Measurements from ENCODE around the gene RALGPS2.
"Not testable (repeated sequence)": the region's sequence is repeated elsewhere in the genome, so short reads cannot be mapped to it uniquely, and the experiment has no call there.

Gene RALGPS2

GRCh38 chr1:178949866-178950265 is 224.8 kb downstream of the RALGPS2 start:
- DNase-seq (ENCODE audit: low read depth, low spot score) = not testable (repeated sequence)

GRCh38 chr1:178951600-178951999 is 226.6 kb downstream of the RALGPS2 start:
- DNase-seq (ENCODE audit: low read depth, low spot score) = no peak
- H3K4me3 ChIP-seq (ENCODE audit: low read length) = no peak overlapping the region

More at GRCh38 chr1:178949866-178950265, 224.8 kb downstream of the RALGPS2 start:
- not testable (repeated sequence) for H3K4me3 ChIP-seq (ENCODE audit: low read length)

DNA sequence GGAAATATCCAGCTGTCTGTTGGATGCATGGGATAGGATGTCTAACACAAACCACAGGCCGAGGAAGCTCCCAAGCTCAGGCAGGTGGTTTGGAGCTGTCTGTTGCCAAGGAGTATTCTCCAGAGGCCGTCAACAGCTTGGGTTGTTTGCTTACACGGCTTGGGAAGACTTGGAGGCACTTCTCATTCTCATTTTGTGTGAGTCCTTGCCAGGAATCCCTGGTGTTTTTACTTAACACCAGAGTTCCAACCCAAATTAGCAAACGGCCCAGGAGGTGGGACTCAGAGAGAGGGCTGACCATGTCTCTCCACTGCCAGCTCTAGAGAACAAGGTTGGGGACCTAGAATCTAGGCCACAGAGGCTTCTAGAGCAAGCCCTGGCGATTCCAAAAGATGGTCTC is 228.0 kb downstream of the RALGPS2 start:
- no peak for DNase-seq (ENCODE audit: low read depth, low spot score)
- no peak overlapping the region for H3K4me3 ChIP-seq (ENCODE audit: low read length)

GRCh38 chr1:178953538-178954324 is 228.7 kb downstream of the RALGPS2 start:
- H3K4me3 ChIP-seq (ENCODE audit: low read length) = no peak overlapping the region
- no peak for DNase-seq (ENCODE audit: low read depth, low spot score)

DNA sequence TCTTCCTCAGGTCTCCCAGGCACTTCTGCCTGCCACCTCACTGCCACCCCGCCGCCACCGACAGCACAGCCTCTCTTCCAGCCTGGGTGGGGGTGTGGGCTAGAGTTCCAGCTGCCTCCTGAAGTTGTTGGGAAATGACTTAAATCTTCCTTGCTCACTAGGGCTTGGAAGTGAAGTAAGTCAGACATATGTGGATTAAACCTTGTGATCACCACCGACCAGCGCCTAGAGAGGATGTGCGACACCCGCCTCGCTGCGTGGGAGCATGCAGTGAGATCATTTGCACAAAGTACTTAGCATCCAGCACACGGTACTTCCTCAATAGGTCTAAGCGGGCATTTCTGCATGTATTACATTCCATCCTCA is 229.3 kb downstream of the RALGPS2 start:
- DNase-seq (ENCODE audit: low read depth, low spot score) = no peak
- no peak overlapping the region for H3K4me3 ChIP-seq (ENCODE audit: low read length)

- DNase-seq (ENCODE audit: low read depth, low spot score) = no peak
- H3K4me3 ChIP-seq (ENCODE audit: low read length) = no peak overlapping the region
These were observed 229.9 kb downstream of the RALGPS2 start for GRCh38 chr1:178954937-178955336.

DNA sequence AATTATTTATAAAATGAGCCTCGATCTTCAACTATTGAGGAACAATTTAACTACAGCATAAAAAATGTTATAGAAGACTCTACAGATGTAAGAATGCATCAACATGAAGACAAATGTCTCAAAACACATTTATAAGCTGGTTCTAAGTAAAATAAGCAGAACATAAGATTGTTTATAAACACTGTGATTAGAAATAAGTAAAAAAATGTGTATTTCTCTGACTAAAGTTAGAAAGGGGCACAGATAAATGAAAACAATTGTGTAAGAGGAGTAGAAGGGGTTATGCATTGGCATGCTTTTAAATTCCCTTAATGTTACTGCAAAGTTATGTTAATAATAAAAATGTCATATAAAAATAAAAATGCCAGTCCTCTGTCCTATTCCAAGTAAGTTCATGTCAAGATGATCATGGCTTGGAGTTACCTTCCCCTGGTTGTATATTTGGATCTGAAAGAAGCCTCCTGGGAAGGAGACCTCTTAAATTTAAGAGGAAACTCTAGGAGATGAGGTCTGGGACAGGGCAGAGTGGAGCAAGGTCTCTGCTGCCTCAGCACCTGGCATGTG is 230.4 kb downstream of the RALGPS2 start:
- no peak overlapping the region for H3K4me3 ChIP-seq (ENCODE audit: low read length)
- DNase-seq (ENCODE audit: low read depth, low spot score) = no peak

DNA sequence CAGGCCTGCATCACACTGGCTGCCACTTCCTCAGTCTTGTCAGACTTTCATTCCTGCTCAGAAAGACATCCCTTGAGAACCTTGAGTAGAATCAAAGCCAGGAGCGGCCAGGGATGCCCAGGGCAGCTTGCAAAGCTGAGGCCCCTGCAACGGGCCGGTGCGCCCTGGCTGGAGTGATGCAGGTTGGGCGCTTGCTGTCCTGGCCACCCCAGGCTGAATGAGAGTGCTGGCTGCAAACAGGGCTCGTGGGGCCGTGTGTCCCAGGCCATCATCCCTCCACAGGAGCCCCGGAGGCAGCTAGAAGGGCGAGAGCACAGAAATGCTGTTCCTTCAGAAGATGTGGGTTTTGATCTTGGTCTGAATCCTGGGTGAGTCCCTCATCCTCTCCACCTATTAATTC is 233.4 kb downstream of the RALGPS2 start:
- no peak for DNase-seq (ENCODE audit: low read depth, low spot score)
- H3K4me3 ChIP-seq (ENCODE audit: low read length) = no peak overlapping the region

- DNase-seq (ENCODE audit: low read depth, low spot score) = no peak
- no peak overlapping the region for H3K4me3 ChIP-seq (ENCODE audit: low read length)
These were observed 234.8 kb downstream of the RALGPS2 start for GRCh38 chr1:178959543-178960460.

GRCh38 chr1:178960482-178961240 is 235.6 kb downstream of the RALGPS2 start:
- H3K4me3 ChIP-seq (ENCODE audit: low read length) = no peak overlapping the region
- DNase-seq (ENCODE audit: low read depth, low spot score) = no peak

DNA sequence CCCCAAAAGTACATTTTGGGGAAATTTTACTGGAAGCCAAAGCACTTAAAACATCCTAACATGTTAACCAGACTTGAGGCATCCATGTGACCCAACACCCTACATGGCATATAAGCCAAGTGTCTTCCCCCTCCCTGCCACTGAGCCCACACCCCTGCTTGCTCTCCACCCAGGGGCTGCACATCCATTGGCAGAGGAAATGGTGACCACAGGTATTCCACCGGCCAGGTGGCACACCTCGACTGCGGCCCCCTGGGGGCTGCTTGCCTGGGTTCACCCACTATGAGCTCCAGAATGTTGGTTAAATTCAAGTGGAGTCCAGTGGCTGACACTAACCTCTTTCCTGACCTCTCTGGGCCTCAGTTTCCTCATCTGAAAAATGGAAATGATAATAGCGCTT is 236.3 kb downstream of the RALGPS2 start:
- no peak for DNase-seq (ENCODE audit: low read depth, low spot score)
- H3K4me3 ChIP-seq (ENCODE audit: low read length) = no peak overlapping the region

DNA sequence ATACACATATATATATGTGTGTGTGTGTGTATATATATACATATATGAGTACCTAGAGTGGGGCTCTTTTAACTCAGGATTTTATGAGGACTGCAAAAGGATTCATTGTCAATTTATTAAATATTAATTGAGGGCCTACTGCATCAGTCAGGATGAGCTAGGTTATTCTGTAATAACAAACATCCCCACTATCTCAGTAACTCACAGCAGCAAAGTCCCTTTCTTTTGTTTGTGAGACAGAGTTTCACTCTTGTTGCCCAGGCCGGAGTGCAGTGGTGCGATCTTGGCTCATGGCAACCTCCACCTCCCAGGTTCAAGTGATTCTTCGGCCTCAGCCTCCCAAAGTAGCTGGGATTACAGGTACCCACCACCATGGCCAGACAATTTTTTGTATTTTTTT is 236.8 kb downstream of the RALGPS2 start:
- DNase-seq (ENCODE audit: low read depth, low spot score) = no peak
- H3K4me3 ChIP-seq (ENCODE audit: low read length) = no peak overlapping the region

DNA sequence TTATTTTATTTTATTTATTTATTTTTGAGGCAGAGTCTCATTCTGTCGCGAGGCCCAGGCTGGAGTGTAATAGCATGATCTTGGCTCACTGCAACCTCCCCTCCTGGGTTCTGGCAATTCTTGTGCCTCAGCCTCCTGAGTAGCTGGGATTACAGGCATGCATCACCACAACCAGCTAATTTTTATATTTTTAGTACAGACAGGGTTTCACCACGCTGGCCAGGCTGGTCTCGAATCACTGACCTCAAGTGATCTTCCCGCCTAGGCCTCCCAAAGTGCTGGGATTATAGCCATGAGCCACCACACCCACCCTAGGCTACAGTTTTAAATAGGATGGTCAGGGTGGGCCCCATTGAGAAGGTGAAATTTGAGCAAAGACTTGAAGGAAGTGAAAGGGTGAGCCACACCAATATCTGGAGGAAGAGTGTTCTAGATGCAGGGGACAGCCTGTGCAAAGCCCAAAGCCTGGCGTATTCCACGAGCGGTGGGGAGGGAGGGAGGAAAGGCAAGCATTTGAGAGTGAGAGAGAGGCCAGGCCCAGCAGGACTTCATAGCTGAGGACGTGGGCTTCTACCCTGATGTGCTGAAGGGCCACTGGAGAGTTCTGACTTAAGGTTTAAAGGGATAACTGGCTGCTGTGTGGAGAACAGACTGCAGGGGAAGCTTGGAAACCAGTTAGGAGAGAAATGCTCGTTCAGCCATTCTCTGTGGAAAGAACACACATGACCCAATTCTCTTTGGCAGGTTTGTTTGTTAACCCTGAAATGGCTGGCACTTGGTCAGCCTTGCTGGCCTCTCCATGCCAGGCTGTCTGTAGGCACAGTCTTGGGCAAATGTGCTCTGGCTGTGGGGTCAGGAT is 238.0 kb downstream of the RALGPS2 start:
- no peak overlapping the region for H3K4me3 ChIP-seq (ENCODE audit: low read length)
- no peak for DNase-seq (ENCODE audit: low read depth, low spot score)

DNA sequence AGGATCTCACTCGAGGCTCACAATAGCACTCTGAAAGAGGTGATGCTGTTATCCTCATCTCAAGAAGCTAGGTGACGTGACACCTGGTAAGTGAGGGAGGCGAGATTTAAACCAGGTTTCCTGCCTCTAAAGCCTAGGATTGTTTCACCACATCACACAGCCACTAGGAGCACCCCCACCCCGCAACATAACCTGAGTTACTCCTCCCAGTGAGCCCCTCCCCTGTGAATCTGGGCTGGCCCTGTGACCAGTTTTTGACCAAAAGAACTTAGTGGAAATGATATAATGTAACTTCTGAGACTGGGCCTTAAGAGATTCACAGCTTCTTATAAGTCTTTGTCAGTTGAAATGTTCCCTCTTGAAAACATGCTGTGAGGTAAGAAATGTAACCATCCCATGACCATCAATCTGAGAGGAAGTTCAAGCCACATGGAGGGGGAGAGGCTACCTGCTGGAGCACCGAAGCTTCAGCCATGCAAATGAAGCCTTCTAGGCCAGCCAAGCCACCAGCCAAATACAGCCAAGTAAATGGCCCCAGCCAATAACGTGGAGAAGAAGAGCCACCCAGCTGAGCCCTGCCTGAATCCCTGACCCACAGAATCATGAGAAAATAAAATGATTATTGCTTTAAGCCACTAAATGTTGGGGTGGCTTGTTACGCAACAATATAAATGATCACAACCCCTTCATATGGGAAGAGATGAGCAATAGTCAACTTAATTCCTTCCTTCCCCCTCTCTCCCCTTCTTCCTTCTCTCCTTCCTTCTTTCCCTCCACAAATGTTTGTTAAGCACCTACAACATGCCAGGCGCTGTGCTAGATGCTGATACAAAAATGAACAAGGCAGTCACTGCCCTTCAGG is 239.7 kb downstream of the RALGPS2 start:
- H3K4me3 ChIP-seq (ENCODE audit: low read length) = no peak overlapping the region
- DNase-seq (ENCODE audit: low read depth, low spot score) = no peak

DNA sequence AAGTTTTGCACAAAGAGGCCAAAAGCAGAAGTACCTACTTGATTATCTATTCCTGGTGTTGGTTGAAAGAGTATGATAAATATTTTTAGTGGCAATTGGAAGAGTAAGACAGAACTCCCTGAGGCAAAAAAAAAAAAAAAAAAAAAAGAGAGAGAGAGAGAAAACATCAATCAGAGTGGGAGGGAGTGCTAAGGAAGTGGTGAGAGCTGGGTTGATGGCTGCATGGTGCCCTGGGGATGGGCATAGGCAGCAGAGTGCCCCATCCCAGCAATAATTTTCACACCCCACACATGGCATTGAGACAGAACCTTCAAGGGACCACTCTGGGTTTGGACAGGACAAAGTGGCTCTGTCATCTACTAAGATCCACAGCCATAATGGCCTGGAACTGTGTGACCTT is 241.3 kb downstream of the RALGPS2 start:
- H3K4me3 ChIP-seq (ENCODE audit: low read length) = no peak overlapping the region
- peak; percentile 62 for DNase-seq (ENCODE audit: low read depth, low spot score)

- no peak for DNase-seq (ENCODE audit: low read depth, low spot score)
These were observed 244.4 kb downstream of the RALGPS2 start for GRCh38 chr1:178969226-178969987.

GRCh38 chr1:178970184-178970583 is 245.1 kb downstream of the RALGPS2 start:
- H3K4me3 ChIP-seq (ENCODE audit: low read length) = no peak overlapping the region
- no peak for DNase-seq (ENCODE audit: low read depth, low spot score)

More at GRCh38 chr1:178969226-178969987, 244.4 kb downstream of the RALGPS2 start:
- no peak overlapping the region for H3K4me3 ChIP-seq (ENCODE audit: low read length)

All from Jurkat, Clone E6-1 (cell line).